ENCODE measurements around the gene ACSL5. TPM values are rescaled to one million over a fixed set of nuclear protein-coding genes. Genes with fewer than 3 reads are reported as not detected.

ACSL5 gene
- total and polyA plus RNA-seq, 2 experiments from 2014 or later: 1.7 to 3.2 TPM

- H2AFZ ChIP-seq: no peak overlapping the region
- no peaks in the 10 kb centered on the region for H3K4me1 ChIP-seq (ENCODE audit: insufficient read depth)
- no peaks in the 10 kb centered on the region for H3K9me3 ChIP-seq (ENCODE audit: low read depth)
- H3K4me2 ChIP-seq (ENCODE audit: unreplicated experiment): no peak overlapping the region
- H4K20me1 ChIP-seq (ENCODE audit: insufficient read depth): no peaks in the 10 kb centered on the region
- no peak overlapping the region for H3K4me3 ChIP-seq
- no peak overlapping the region for H3K9ac ChIP-seq
- H3K9me2 ChIP-seq (ENCODE audit: insufficient read depth): no peaks in the 10 kb centered on the region
- 19 to 32% methylated on average over 2 of the region's 2 CpGs for WGBS, 2 experiments (ENCODE audit: low coverage in 1 of 2, low lambda C conversion rate in 2 of 2, missing lambda C conversion rate in 2 of 2)
- H3F3A ChIP-seq (ENCODE audit: insufficient read depth): peaks cover 7% of the 10 kb centered on the region; the same call in 1 of the 2 replicates
- H3K27me3 ChIP-seq (replicated peaks; ENCODE audit: insufficient read depth): no peaks in the 10 kb centered on the region
- no peak for DNase-seq
- in situ Hi-C loops (cut with MboI): loop anchor here (25.0 kb wide), 1 partner anchor 262 kb away; no protein-coding TSS in a partner anchor
- no peak overlapping the region for H3K27ac ChIP-seq
- no peaks in the 10 kb centered on the region for H3K79me2 ChIP-seq (ENCODE audit: insufficient read depth)
- no peaks in the 10 kb centered on the region for H3K36me3 ChIP-seq (ENCODE audit: low read depth)
- TF ChIP-seq EZH2 (IDR thresholded peaks at IDR 0.05; ENCODE audit: insufficient read depth, poor library complexity, severe bottlenecking) (no peak), EZH2phosphoT487 (IDR thresholded peaks at IDR 0.05; ENCODE audit: insufficient read depth, low read depth) (no peak)
These were observed 50.7 kb downstream of the ACSL5 start for GRCh38 chr10:112424651-112425050.

- H3K4me2 ChIP-seq (ENCODE audit: unreplicated experiment): no peak overlapping the region
- WGBS, 2 experiments (ENCODE audit: low coverage in 1 of 2, low lambda C conversion rate in 2 of 2, missing lambda C conversion rate in 2 of 2): 52 to 56% methylated on average over 2 of the region's 2 CpGs
- H3F3A ChIP-seq (ENCODE audit: insufficient read depth): peaks cover 7% of the 10 kb centered on the region; the same call in 1 of the 2 replicates
- H3K9me3 ChIP-seq (ENCODE audit: low read depth): no peaks in the 10 kb centered on the region
- TF ChIP-seq EZH2 (IDR thresholded peaks at IDR 0.05; ENCODE audit: insufficient read depth, poor library complexity, severe bottlenecking) (no peak), EZH2phosphoT487 (IDR thresholded peaks at IDR 0.05; ENCODE audit: insufficient read depth, low read depth) (no peak)
- no peaks in the 10 kb centered on the region for H3K9me2 ChIP-seq (ENCODE audit: insufficient read depth)
- H3K4me3 ChIP-seq: no peak overlapping the region
- no peak for DNase-seq
- H3K4me1 ChIP-seq (ENCODE audit: insufficient read depth): no peaks in the 10 kb centered on the region
- H2AFZ ChIP-seq: no peak overlapping the region
- H3K36me3 ChIP-seq (ENCODE audit: low read depth): peaks cover 13% of the 10 kb centered on the region
- in situ Hi-C loops (cut with MboI): loop anchor here (25.0 kb wide), 1 partner anchor 264 kb away; no protein-coding TSS in a partner anchor
- no peaks in the 10 kb centered on the region for H4K20me1 ChIP-seq (ENCODE audit: insufficient read depth)
- H3K9ac ChIP-seq: no peak overlapping the region
- no peaks in the 10 kb centered on the region for H3K79me2 ChIP-seq (ENCODE audit: insufficient read depth)
- H3K27me3 ChIP-seq (replicated peaks; ENCODE audit: insufficient read depth): no peaks in the 10 kb centered on the region
- H3K27ac ChIP-seq: no peak overlapping the region
These were observed 52.2 kb downstream of the ACSL5 start for GRCh38 chr10:112426111-112426510.

DNA sequence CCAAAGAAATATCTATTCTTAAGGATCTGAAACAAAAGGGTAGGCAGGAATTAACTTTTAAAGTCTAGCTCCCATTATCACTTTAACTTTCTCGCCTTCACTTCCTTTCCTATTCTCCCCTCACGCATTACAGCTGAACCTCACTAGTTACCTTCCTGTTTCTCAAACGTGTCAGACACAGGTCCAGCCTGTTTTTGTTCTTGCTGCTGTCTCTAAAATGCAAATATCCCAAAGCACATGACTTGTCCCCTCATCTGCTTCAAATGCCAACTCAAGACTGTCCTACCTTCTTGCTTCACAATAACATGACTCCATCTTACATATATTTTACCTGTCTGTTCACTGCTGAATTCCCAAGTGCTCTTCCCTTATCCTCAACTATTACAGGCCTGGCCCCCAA, 55.2 kb downstream of the ACSL5 start:
- H3K9me3 ChIP-seq (ENCODE audit: low read depth): no peaks in the 10 kb centered on the region
- no peak overlapping the region for H3K4me2 ChIP-seq (ENCODE audit: unreplicated experiment)
- H3K4me1 ChIP-seq (ENCODE audit: insufficient read depth): no peaks in the 10 kb centered on the region
- in situ Hi-C loops (cut with MboI): loop anchor here (25.0 kb wide), 1 partner anchor 267 kb away; no protein-coding TSS in a partner anchor
- no peak overlapping the region for H2AFZ ChIP-seq
- no peak overlapping the region for H3K4me3 ChIP-seq
- H3K9me2 ChIP-seq (ENCODE audit: insufficient read depth): no peaks in the 10 kb centered on the region
- no peak for DNase-seq
- 81 to 90% methylated on average over 3 of the region's 3 CpGs for WGBS, 2 experiments (ENCODE audit: low coverage in 1 of 2, low lambda C conversion rate in 2 of 2, missing lambda C conversion rate in 2 of 2)
- H4K20me1 ChIP-seq (ENCODE audit: insufficient read depth): no peaks in the 10 kb centered on the region
- H3F3A ChIP-seq (ENCODE audit: insufficient read depth): peaks cover 7% of the 10 kb centered on the region; the same call in 1 of the 2 replicates
- H3K9ac ChIP-seq: no peak overlapping the region
- no peaks in the 10 kb centered on the region for H3K79me2 ChIP-seq (ENCODE audit: insufficient read depth)
- no peak for TF ChIP-seq EZH2 (IDR thresholded peaks at IDR 0.05; ENCODE audit: insufficient read depth, poor library complexity, severe bottlenecking)
- TF ChIP-seq EZH2phosphoT487 (IDR thresholded peaks at IDR 0.05; ENCODE audit: insufficient read depth, low read depth): no peak
- no peaks in the 10 kb centered on the region for H3K27me3 ChIP-seq (replicated peaks; ENCODE audit: insufficient read depth)
- H3K27ac ChIP-seq: no peak overlapping the region
- peaks cover 39% of the 10 kb centered on the region for H3K36me3 ChIP-seq (ENCODE audit: low read depth)

GRCh38 chr10:112429654-112430230, 55.8 kb downstream of the ACSL5 start:
- no peaks in the 10 kb centered on the region for H3K79me2 ChIP-seq (ENCODE audit: insufficient read depth)
- no peaks in the 10 kb centered on the region for H3K4me1 ChIP-seq (ENCODE audit: insufficient read depth)
- no peaks in the 10 kb centered on the region for H3K9me3 ChIP-seq (ENCODE audit: low read depth)
- no peaks in the 10 kb centered on the region for H4K20me1 ChIP-seq (ENCODE audit: insufficient read depth)
- H3K27ac ChIP-seq: no peak overlapping the region
- TF ChIP-seq EZH2 (IDR thresholded peaks at IDR 0.05; ENCODE audit: insufficient read depth, poor library complexity, severe bottlenecking) (no peak), EZH2phosphoT487 (IDR thresholded peaks at IDR 0.05; ENCODE audit: insufficient read depth, low read depth) (no peak)
- no peak overlapping the region for H3K9ac ChIP-seq
- H3K27me3 ChIP-seq (replicated peaks; ENCODE audit: insufficient read depth): no peaks in the 10 kb centered on the region
- no peak for DNase-seq
- H3K4me3 ChIP-seq: no peak overlapping the region
- H3F3A ChIP-seq (ENCODE audit: insufficient read depth): peaks cover 7% of the 10 kb centered on the region; the same call in 1 of the 2 replicates
- no peak overlapping the region for H2AFZ ChIP-seq
- H3K9me2 ChIP-seq (ENCODE audit: insufficient read depth): no peaks in the 10 kb centered on the region
- WGBS, 2 experiments (ENCODE audit: low coverage in 1 of 2, low lambda C conversion rate in 2 of 2, missing lambda C conversion rate in 2 of 2): 78 to 79% methylated on average over 15 of the region's 15 CpGs
- no peak overlapping the region for H3K4me2 ChIP-seq (ENCODE audit: unreplicated experiment)
- peaks cover 45% of the 10 kb centered on the region for H3K36me3 ChIP-seq (ENCODE audit: low read depth)
- in situ Hi-C loops (cut with MboI): loop anchor here (25.0 kb wide), 1 partner anchor 267 kb away; no protein-coding TSS in a partner anchor
